22Rv1 (cell line): Measurements from ENCODE around the gene CEBPA.
A peak's percentile ranks its signal among the peaks of the same experiment; 100 is the strongest.

Experiments used
- H3K27ac ChIP-seq: fragments of 450-650 bp; 2 replicates; pipeline ENCODE4 v1.5.1; 2017
- ZFX ChIP-seq: fragments of 450-650 bp; IDR thresholded peaks from 2 replicates; pipeline ENCODE4 v1.6.1; 2017; ENCODE audit warnings: antibody characterized with exemption, borderline replicate concordance
- TF ChIP-seq, protein P1 (sequence below): fragments of 450-650 bp; IDR thresholded peaks from 2 replicates; pipeline ENCODE4 v1.5.1; 2017; ENCODE audit warnings: mild to moderate bottlenecking

The CEBPA gene

DNA sequence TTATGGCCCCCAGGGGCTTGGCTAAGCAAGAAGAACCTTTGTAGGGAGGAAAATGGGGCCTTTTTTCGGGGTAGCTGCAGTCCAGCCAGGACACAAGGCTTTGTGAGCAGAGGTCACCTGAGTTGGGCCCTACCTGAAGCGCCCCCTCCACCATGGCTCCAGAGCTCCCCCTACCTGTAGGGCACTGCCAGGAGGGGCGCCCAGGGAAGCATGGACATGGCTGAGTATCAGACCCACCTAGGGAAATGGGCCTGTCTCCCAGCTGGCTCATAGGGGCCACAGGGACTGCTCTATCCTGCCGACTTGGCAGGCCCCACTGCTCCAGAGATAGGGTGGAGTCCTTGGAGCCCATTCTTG lies 9.0 kb upstream of the CEBPA start:
- TF ChIP-seq ZFX = no peak
- TF ChIP-seq, protein P1, sequence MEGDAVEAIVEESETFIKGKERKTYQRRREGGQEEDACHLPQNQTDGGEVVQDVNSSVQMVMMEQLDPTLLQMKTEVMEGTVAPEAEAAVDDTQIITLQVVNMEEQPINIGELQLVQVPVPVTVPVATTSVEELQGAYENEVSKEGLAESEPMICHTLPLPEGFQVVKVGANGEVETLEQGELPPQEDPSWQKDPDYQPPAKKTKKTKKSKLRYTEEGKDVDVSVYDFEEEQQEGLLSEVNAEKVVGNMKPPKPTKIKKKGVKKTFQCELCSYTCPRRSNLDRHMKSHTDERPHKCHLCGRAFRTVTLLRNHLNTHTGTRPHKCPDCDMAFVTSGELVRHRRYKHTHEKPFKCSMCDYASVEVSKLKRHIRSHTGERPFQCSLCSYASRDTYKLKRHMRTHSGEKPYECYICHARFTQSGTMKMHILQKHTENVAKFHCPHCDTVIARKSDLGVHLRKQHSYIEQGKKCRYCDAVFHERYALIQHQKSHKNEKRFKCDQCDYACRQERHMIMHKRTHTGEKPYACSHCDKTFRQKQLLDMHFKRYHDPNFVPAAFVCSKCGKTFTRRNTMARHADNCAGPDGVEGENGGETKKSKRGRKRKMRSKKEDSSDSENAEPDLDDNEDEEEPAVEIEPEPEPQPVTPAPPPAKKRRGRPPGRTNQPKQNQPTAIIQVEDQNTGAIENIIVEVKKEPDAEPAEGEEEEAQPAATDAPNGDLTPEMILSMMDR = peak; percentile 38

DNA sequence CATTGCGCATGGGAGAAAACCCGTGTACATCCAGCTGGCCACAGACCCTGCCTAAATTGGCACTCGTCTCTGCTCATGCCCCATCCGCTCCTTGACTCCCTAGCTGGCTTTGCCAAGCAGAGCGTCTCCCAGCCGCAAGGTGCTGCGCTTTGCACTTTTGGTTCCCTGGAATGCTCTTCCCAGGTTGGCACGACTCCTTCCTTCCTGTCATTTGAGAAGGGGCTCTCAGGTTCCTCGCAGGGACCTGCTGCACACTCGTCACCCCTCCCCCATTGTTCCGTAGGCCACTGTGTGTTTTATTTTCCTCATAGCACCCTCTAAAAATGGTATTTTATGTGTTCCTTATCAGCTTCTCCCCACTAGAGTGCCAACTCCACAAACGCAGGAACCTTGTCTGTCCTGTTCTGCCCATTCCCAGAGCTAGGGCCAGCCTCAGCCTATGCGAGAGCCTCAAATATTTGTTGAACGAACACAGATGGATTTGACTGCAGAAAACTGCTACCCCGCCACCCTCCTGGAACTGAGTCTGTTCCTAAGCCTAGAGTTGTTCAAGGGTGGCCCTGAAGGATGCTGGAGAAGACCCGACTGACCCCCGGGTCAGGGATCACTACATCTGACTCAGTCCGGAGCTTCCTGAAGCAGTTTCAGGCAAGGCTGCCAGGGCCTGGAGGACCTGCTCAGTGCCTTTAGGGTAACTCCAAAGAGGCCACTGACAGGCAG lies 8.4 kb upstream of the CEBPA start:
- peak overlapping the region; percentile 52 for H3K27ac ChIP-seq
- TF ChIP-seq ZFX = no peak
- TF ChIP-seq, protein P1 = no peak

More for the DNA sequence above, 9.0 kb upstream of the CEBPA start:
- H3K27ac ChIP-seq = peak overlapping the region; percentile 52; the same call in 1 of the 2 replicates

DNA sequence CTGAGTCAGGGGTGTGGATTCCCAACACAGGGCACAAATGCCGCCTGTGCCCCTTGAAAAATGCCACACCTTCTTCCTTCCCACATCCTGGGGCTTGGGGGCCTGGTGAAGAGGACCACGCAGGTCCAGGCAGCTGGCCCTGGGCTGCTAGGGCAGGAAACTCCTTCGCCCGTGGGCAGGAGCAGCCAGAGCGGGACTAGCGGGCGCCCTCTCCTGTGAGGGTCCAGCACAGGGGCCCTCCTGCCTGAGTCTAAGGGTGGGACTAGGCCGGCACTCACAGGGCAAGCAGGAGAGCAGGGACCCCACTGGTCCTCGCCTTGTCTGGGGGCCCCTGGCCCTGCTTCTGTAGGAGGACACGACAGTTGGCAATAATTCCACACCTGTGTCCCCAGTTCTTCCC lies 7.5 kb upstream of the CEBPA start:
- H3K27ac ChIP-seq = no peak overlapping the region

DNA sequence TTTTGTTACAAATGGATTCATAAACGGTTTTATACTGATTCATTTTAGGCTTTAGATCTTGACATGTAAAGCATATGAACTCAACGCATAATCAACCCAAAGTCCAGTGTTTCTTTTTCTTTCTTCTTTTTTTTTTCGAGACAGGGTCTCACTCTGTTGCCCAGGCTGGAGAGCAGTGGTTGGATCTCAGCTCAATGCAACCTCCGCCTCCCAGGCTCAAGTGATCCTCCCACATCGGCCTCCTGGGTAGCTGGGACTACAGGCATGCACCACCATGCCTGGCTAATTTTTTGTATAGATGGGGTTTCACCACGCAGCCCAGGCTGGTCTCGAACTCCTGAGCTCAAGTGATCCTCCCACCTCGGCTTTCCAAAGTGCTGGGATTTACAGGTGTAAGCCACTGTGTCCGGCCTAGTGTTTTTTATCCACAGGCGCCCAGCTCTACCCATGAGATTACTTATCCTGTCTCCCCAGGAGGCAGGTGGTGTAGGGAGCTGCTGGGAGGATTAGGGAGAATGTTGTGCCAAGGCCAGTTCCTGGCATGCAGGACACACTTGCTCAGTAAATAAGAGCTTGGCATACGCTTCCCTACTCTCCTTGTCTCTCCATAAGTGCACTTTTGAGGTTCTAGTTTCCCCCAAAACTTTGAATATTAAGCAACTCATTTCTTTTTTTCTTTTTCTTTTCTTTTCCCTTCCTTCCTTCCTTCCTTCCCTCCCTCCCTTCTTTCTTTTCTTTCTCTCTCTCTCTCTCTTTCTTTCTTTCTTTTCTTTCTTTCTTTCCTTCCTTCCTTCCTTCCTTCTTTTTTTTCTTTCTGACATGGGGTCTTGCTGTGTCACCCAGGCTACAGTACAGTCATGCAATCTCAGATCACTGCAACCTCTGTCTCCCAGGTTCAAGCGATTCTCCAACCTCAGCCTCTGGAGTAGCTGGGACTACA lies 4.8 kb upstream of the CEBPA start:
- TF ChIP-seq, protein P1 = no peak
- TF ChIP-seq ZFX = no peak
- no peak overlapping the region for H3K27ac ChIP-seq

More for the DNA sequence above, 7.5 kb upstream of the CEBPA start:
- TF ChIP-seq ZFX = no peak
- TF ChIP-seq, protein P1 = no peak

DNA sequence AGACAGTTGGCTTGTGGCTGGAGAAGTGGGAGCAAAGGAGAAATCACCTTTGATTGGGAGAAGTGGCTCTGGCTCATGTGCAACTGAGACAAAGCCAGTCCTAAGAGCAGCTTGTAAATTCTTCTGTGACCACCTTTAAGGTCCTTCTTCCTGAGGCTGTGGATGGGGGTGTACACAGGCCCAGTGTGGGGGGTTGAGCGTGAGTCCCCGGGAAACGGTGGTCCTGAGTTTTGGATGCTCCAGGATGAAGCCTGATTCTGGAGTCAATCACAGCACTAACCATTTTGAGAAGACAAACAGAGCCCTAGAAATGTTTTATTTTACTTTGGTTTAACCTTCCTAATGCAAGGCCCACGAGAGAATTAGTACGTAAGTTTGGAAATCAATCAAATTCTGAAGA lies 3.9 kb upstream of the CEBPA start:
- TF ChIP-seq ZFX = no peak
- TF ChIP-seq, protein P1 = no peak
- H3K27ac ChIP-seq = no peak overlapping the region

DNA sequence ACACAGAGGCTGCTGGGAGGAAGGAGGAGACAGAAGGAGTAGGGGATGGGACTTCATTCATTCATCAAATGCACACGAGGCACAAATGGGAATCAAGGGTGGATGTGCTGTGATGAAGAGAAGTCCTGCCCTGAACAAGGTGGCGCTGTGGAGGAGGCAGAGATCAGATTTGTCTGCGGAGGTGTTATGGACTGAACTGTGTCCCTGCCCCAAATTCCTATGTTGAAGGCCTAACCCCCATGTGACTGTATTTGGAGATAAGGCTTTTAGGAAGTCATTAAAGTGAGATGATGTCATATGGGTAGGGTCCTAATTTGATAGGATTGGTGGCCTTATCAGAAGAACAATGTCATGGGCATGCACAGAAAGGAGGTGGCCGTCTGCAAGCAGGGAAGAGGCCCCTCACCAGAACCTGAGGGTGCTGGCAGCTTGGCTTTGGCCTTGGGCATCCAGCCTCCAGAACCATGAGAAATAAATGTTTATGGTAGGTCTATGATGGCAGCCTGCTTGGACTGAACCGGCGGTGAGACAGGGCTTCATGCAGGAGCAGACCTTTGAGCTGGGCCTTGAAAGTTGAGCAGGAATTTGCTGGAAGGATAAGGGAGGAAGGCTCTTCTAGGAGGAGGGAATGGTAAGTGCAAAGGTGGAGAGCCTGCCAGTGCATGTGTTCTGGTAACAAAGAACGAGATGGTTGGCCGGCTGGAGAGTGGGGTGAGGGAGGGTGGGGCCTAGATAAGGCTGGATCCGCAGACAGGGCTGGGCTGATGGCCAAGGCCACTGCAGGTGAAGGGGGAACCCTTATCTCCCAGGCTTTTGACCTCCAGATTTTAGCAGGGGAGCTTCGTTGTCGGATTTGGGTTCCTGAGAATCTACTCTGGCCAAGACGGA lies 2.7 kb upstream of the CEBPA start:
- TF ChIP-seq, protein P1 = peak; percentile 39
- no peak for TF ChIP-seq ZFX
- H3K27ac ChIP-seq = no peak overlapping the region
